ENCODE measurements around the gene KCNMB2.
"Not testable (repeated sequence)": the region's sequence is repeated elsewhere in the genome, so short reads cannot be mapped to it uniquely, and the experiment has no call there.

The KCNMB2 gene

GRCh38 chr3:178707311-178708031 is 171.2 kb downstream of the KCNMB2 start:
- no peak for DNase-seq

DNA sequence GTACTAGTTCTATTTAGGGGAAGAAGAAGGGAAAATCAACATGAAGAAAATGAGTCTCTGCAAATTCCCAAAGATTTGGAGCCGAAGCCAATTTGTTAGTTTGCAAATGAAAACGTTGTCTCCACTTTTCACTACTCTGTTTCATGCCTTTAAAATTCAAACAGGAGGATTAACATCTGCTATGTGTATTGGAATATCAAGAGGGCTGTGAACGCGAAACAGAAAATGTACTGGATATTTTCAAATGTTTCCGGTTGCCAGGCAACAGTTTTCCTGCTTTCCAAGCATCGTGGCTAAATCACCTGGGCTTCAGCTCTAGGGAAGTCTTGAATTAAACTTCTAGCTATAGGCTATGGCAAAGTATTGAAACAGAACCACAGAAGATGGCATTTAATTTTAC is 172.8 kb downstream of the KCNMB2 start:
- no peak for DNase-seq

DNA sequence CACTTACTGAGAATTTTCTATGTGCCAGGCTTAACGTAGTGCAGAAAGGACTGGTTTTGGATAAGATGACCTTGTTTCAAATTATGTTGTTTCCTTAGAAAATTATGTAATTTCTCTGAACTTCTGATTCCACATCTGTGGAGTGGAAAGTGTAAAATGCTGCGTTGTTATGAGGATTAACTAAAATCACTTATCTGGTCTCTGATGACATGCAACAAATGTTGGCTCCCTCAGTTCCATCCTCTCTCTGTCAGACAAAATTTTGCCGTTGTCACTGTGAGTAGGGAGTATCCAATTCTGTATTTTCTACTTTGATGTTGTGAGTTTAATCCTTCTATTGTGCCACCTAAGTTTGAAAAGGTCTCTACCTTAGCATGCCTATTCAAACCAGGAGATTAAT is 175.5 kb downstream of the KCNMB2 start:
- no peak for DNase-seq

GRCh38 chr3:178712247-178712646 is 176.0 kb downstream of the KCNMB2 start:
- no peak for DNase-seq

DNA sequence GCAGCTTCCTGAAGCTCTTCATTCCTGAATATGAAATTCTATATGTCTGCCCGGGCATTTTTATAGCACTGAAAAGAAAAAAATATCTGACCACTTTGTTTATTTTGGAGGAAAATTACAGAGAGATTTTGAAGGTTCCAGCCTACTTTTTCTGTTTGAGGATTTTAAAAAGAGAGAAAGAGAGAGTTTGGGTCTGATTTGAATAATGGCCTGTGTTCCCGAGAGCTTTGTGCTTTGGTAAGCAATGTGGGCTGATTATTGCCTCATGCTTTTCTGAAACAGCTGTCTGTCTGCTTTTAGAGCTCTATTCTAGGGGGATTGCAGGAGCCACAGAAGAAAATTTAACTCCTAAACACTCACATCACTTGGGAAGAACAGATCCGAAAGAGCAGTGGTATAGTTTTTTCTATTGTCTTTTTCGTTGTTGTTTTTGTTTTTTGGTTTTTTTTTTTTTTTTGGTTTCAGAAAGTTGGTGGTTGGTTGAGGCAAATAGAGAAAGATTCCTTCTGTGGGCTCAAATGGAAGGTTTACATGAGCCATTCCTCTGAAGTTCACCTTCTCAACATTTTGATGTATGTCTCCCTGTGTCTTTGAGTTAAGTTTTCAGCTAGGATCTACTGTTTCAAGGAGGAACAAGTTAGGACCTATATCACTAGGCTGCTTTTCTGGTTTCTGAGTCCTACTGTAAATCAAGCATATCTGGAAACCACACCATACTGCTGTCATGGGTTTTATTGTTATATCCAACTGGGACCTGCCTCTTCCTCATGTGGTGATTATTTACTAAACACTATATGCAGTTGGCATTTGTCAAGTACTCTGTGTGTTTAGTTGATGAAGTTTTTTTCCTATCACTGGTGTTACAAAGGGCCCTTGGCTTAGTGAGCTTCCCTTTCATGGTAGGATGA is 178.9 kb downstream of the KCNMB2 start:
- no peak for DNase-seq

GRCh38 chr3:178718995-178719635 is 182.9 kb downstream of the KCNMB2 start:
- DNase-seq: no peak

DNA sequence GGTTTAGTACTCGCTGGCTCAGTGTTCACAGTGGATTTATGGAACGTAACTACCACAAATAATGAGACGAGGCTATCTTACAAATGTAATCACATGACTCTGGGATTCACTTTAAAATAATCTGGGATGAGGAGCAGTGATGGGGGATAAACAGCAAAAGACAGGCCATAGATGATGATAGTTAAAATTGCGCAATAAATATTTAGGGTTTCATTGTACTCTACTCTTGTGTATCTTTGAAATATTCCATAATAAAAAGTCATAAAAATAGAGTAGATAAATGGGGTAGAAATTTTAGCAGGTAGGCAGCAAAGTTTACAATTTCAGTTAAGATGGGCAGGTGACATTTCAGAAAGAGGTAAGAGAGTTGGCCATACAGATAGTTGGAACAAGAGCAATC is 196.6 kb downstream of the KCNMB2 start:
- no peak for DNase-seq

GRCh38 chr3:178735032-178735674 is 198.9 kb downstream of the KCNMB2 start:
- no peak for DNase-seq

GRCh38 chr3:178736300-178736699 is 200.1 kb downstream of the KCNMB2 start:
- no peak for DNase-seq

- no peak for DNase-seq
Measured at GRCh38 chr3:178739720-178740119, 203.5 kb downstream of the KCNMB2 start.

DNA sequence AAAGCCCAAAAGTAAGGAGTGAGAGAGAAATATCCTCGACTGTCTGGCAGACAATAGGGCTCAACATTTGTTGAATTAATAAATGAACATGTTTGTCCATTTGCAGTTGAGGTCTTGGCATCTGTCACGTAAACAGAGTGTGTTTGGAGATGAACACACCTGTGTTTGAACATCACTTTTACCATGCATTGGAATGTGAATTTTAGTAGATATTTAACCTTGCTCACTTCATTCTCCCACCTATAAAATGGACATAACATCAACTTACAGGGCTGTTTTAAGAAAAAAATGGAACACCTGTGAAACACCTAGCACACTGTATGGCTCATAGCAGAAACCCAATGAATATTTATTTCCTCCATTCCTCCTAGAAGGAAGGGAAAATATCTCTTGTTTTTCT is 204.8 kb downstream of the KCNMB2 start:
- DNase-seq: no peak

DNA sequence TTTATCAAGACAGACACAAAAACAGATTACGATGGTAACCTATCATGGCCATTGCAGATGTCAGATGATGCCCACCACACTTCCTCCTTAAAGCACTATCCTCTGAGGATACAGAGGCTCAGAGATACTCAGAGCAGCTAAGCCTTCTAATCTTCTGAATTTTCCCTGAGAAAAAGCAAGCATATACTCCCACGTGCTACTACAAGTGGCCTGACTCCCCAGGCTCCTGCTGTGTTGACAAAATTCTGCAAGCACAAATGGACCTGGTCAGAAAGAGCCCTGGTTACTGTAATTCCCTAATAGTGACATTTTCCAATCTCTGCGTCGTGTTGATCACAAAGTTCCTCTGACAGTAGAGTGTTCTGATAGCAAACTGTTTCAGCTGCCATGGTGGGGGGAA is 207.1 kb downstream of the KCNMB2 start:
- no peak for DNase-seq

DNA sequence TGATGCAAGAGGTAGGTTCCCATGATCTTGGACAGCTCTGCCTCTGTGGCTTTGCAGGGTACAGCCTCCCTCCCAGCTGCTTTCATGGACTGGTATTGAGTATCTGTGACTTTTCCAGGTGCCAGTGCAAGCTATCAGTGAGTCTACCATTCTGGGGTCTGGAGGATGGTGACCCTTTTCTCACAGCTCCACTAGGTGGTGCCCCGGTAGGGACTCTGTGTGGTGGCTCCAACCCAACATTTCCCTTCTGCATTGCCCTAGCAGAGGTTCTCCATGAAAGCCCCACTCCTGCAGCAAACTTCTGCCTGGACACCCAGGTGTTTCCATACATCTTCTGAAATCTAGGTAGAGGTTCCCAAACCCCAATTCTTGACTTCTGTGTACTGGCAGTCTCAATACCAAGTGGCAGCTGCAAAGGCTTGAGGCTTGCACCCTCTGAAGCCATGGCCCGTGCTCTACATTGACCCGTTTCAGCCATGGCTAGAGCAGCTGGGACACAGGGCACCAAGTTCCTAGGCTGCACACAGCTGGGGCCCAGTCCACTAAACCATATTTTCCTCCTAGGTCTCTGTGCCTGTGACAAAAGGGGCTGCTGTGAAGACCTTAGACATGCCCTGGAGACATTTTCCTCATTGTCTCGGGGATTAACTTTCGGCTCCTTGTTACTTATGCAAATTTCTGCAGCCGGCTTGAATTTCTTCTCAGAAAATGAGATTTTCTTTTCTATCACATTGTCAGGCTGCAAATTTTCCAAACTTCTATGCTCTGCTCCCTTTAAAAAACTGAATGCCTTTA is 209.8 kb downstream of the KCNMB2 start:
- not testable (repeated sequence) for DNase-seq

DNA sequence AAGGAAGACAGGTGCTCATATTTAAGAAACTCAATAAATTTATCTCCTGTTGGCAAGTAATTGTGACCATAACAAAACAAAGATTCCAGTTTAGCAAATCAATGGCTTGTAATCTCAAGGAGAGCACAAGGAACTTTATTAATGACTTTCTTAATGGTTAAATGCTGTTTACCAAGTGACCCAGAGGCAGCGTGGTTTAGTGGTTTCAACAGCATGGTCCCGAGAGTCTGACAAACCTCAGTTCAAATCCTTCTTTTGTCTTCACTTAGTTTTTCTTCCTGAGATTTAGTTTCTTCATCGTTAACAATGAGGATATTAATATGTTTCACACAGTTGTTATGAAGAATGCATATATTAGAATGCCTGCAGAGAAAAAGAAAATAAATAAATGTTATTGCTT is 212.6 kb downstream of the KCNMB2 start:
- DNase-seq: no peak

- DNase-seq: no peak
Measured at GRCh38 chr3:178749471-178749870, 213.2 kb downstream of the KCNMB2 start.

DNA sequence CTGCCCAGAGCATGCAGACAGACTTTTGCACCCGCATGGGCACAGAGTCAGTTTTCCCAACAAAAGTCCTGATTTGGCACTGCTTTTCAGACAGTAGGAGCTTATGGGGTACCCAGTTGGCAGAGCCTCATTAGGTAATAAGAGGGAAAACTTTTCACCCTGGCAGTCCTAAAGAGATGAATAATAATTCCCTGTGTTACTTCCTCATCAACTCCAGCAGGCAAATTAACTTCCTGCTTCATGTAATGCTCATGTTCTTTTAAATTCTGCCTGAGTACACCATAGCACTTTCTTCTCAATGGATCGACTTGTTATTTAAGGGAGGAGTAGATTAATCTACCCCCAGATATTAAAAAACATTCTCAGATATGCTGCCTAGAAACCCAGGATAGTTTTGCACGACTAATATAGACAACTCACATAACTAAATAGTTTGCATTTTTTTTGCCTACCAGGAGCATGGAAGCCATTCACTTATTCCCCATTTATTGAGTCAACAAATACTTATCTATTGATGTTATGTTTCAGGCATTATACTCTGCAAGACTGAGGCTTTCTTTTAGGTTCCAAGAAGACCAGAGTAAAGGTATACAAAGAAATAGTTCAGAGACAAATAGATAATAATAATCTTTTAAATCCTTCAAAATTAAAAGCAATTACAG is 214.5 kb downstream of the KCNMB2 start:
- no peak for DNase-seq

- DNase-seq: no peak
Measured at GRCh38 chr3:178752843-178753242, 216.6 kb downstream of the KCNMB2 start.

- no peak for DNase-seq
Measured at GRCh38 chr3:178754852-178755510, 218.7 kb downstream of the KCNMB2 start.

- no peak for DNase-seq
Measured at GRCh38 chr3:178761024-178761423, 224.8 kb downstream of the KCNMB2 start.

DNA sequence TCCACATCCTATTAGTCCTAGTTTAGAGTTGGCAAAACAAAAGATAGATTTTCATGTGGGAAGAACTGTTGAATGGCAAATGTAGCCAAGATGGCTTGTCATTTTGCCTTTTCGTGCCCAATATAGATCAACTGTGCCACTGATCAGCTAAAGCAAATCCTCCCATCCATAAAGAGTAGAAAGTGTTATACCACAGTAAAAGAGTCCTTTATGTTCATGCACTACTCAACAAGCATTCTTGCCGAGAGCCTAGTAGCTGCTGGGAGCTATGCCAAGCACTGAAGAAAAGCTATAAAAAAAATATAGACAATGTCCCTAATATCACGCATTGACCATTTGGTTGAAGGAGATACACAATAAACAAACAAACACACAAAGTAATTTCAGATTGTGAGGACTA is 225.2 kb downstream of the KCNMB2 start:
- DNase-seq: no peak

- no peak for DNase-seq
Measured at GRCh38 chr3:178762385-178762784, 226.1 kb downstream of the KCNMB2 start.

Measured in activated CD4-positive, alpha-beta T cell treated with anti-CD3 and anti-CD28 coated beads, Interleukin-10, Interleukin-2, amounts not matched to agents 100 ng/mL and 50 ng/mL, durations not matched to agents 16 hours and 8 hours (primary cell).